Measurements from ENCODE around the gene GATA6. TPM values are rescaled to one million over a fixed set of nuclear protein-coding genes. Genes with fewer than 3 reads are reported as not detected.
A peak's percentile ranks its signal among the peaks of the same experiment; 100 is the strongest.

Gene GATA6
- total and polyA plus RNA-seq, 2 donors (not counting 1 experiment from before 2014, with no cell fraction given) = 1.4 to 6.3 TPM

- Histone ChIP-seq H4K20me1 (ENCODE audit: control insufficient read depth, extremely low read depth, insufficient read depth, low read length) (no peaks in the 10 kb centered on the region), H2AFZ (ENCODE audit: low read length) (no peak overlapping the region), H3K4me3 (replicated peaks in 1 of 4; ENCODE audit: control extremely low read depth in 1 of 4, insufficient read depth in 1 of 4, low read depth in 3 of 4, low read length in 4 of 4) (peak overlapping the region in 1 of 4 experiments; percentile 66), H3K9ac (ENCODE audit: insufficient read depth, low read length) (no peak overlapping the region), H3K79me2 (ENCODE audit: control insufficient read depth, insufficient read depth, low read length) (peaks cover under 1% of the 10 kb centered on the region), H3K4me1 (ENCODE audit: control insufficient read depth, extremely low read depth, insufficient read depth, low read length) (peaks cover 4% of the 10 kb centered on the region), H3K27me3 (ENCODE audit: control insufficient read depth, insufficient read depth, low read length) (peaks cover 45% of the 10 kb centered on the region), H3K27ac (ENCODE audit: insufficient read depth, low read length) (no peak overlapping the region), H3K36me3 (ENCODE audit: control insufficient read depth, insufficient read depth, low read length) (peaks cover under 1% of the 10 kb centered on the region), H3K4me2 (ENCODE audit: extremely low read depth, insufficient read depth, low read length) (no peak overlapping the region), H3K9me3 (ENCODE audit: control insufficient read depth, insufficient read depth, low read depth, low read length) (no peaks in the 10 kb centered on the region)
- TF ChIP-seq CTCF (conservative IDR thresholded peaks at IDR 0.05 in 1 of 2, IDR thresholded peaks at IDR 0.05 in 1 of 2; ENCODE audit: low read depth in 1 of 2, low read length in 2 of 2) (no peak), EZH2 (IDR thresholded peaks at IDR 0.05; ENCODE audit: low read length, missing control alignments) (peak; percentile 68)
- DNase-seq (ENCODE audit: low read depth in 2 of 2) = no peak
These were observed 2.3 kb upstream of the GATA6 start for GRCh38 chr18:22167091-22167470.

GRCh38 chr18:22167471-22168241, 1.7 kb upstream of the GATA6 start:
- H3K4me3 ChIP-seq (replicated peaks in 1 of 4; ENCODE audit: control extremely low read depth in 1 of 4, insufficient read depth in 1 of 4, low read depth in 3 of 4, low read length in 4 of 4) = peak overlapping the region in 1 of 4 experiments; percentile 66
- peak; percentile 51 to 61 for DNase-seq (ENCODE audit: low read depth in 2 of 2)
- H3K9ac ChIP-seq (ENCODE audit: insufficient read depth, low read length) = no peak overlapping the region
- peak; percentile 73 for TF ChIP-seq EZH2 (IDR thresholded peaks at IDR 0.05; ENCODE audit: low read length, missing control alignments)
- no peak for TF ChIP-seq CTCF (conservative IDR thresholded peaks at IDR 0.05 in 1 of 2, IDR thresholded peaks at IDR 0.05 in 1 of 2; ENCODE audit: low read depth in 1 of 2, low read length in 2 of 2)
- peaks cover 6% of the 10 kb centered on the region for H3K79me2 ChIP-seq (ENCODE audit: control insufficient read depth, insufficient read depth, low read length)
- H3K27me3 ChIP-seq (ENCODE audit: control insufficient read depth, insufficient read depth, low read length) = peaks cover 42% of the 10 kb centered on the region
- no peak overlapping the region for H2AFZ ChIP-seq (ENCODE audit: low read length)
- no peak overlapping the region for H3K27ac ChIP-seq (ENCODE audit: insufficient read depth, low read length)
- no peaks in the 10 kb centered on the region for H4K20me1 ChIP-seq (ENCODE audit: control insufficient read depth, extremely low read depth, insufficient read depth, low read length)
- H3K9me3 ChIP-seq (ENCODE audit: control insufficient read depth, insufficient read depth, low read depth, low read length) = no peaks in the 10 kb centered on the region
- peaks cover 2% of the 10 kb centered on the region for H3K36me3 ChIP-seq (ENCODE audit: control insufficient read depth, insufficient read depth, low read length)
- H3K4me1 ChIP-seq (ENCODE audit: control insufficient read depth, extremely low read depth, insufficient read depth, low read length) = peaks cover 4% of the 10 kb centered on the region
- H3K4me2 ChIP-seq (ENCODE audit: extremely low read depth, insufficient read depth, low read length) = no peak overlapping the region

- H3K4me2 ChIP-seq (ENCODE audit: extremely low read depth, insufficient read depth, low read length) = peak overlapping the region; percentile 78
- peaks cover 4% of the 10 kb centered on the region for H3K4me1 ChIP-seq (ENCODE audit: control insufficient read depth, extremely low read depth, insufficient read depth, low read length)
- no peaks in the 10 kb centered on the region for H3K9me3 ChIP-seq (ENCODE audit: control insufficient read depth, insufficient read depth, low read depth, low read length)
- DNase-seq (ENCODE audit: low read depth in 2 of 2) = peak in 1 of 2 donors; percentile 26
- no peak overlapping the region for H2AFZ ChIP-seq (ENCODE audit: low read length)
- H3K4me3 ChIP-seq (replicated peaks in 1 of 4; ENCODE audit: control extremely low read depth in 1 of 4, insufficient read depth in 1 of 4, low read depth in 3 of 4, low read length in 4 of 4) = peak overlapping the region; percentile 19 to 86 (median 72)
- TF ChIP-seq EZH2 (IDR thresholded peaks at IDR 0.05; ENCODE audit: low read length, missing control alignments) (peak; percentile 96), CTCF (conservative IDR thresholded peaks at IDR 0.05 in 1 of 2, IDR thresholded peaks at IDR 0.05 in 1 of 2; ENCODE audit: low read depth in 1 of 2, low read length in 2 of 2) (peak in 1 of 2 donors; percentile 14)
- H3K79me2 ChIP-seq (ENCODE audit: control insufficient read depth, insufficient read depth, low read length) = peaks cover 13% of the 10 kb centered on the region
- H3K36me3 ChIP-seq (ENCODE audit: control insufficient read depth, insufficient read depth, low read length) = peaks cover 2% of the 10 kb centered on the region
- no peak overlapping the region for H3K27ac ChIP-seq (ENCODE audit: insufficient read depth, low read length)
- H4K20me1 ChIP-seq (ENCODE audit: control insufficient read depth, extremely low read depth, insufficient read depth, low read length) = no peaks in the 10 kb centered on the region
- no peak overlapping the region for H3K9ac ChIP-seq (ENCODE audit: insufficient read depth, low read length)
- H3K27me3 ChIP-seq (ENCODE audit: control insufficient read depth, insufficient read depth, low read length) = peaks cover 38% of the 10 kb centered on the region
These were observed 948 bp upstream of the GATA6 start for GRCh38 chr18:22168360-22168921.
